Breast epithelium (tissue), 4 donors: ENCODE data around the gene PATJ. TPM values are rescaled to one million over a fixed set of nuclear protein-coding genes. Genes with fewer than 3 reads are reported as not detected.
"Not testable (repeated sequence)": the region's sequence is repeated elsewhere in the genome, so short reads cannot be mapped to it uniquely, and the experiment has no call there.

ENCODE experiments used
- DNase-seq, 2 donors: peaks; one replicate each; pipeline ENCODE4 v3.0.0-alpha.2; 2019; ENCODE audit warnings: low spot score in 2 of 2
- H3K27ac ChIP-seq, 2 donors: fragments of 200-600 bp; sonication (generic) in 1 of 2; one replicate each; pipeline ENCODE4 v1.5.1; 2016 to 2019; ENCODE audit warnings: mild to moderate bottlenecking in 1 of 2
- H3K27me3 ChIP-seq, 2 donors: fragments of 200-600 bp; sonication (generic) in 1 of 2; one replicate each; pipeline versions ENCODE4 v1.5.1 to v1.6.0; 2017 to 2019; ENCODE audit warnings: control low read depth in 1 of 2, mild to moderate bottlenecking in 1 of 2
- H3K36me3 ChIP-seq: fragments of 200-600 bp; one replicate; pipeline ENCODE4 v1.5.1; 2019
- H3K4me1 ChIP-seq, 2 donors: fragments of 200-600 bp; sonication (generic); one replicate each; pipeline ENCODE4 v1.5.1; 2016 to 2019; ENCODE audit warnings: control low read depth in 1 of 2
- H3K4me3 ChIP-seq, 3 donors: fragments of 200-600 bp; sonication (generic); 1 replicate in 2 of 3; 2 replicates in 1 of 3; pipeline ENCODE4 v1.5.1; 2016 to 2019; ENCODE audit warnings: mild to moderate bottlenecking in 3 of 3, moderate library complexity in 2 of 3
- H3K9me3 ChIP-seq, 2 donors: fragments of 200-600 bp; sonication (generic) in 1 of 2; one replicate each; pipeline ENCODE4 v1.5.1; 2016 to 2019; ENCODE audit warnings: control low read depth in 1 of 2
- CTCF ChIP-seq, 3 donors: fragments of 450-650 bp; IDR thresholded peaks; one replicate each; pipeline ENCODE4 v1.5.1; 2016 to 2017; ENCODE audit warnings: antibody characterized with exemption in 3 of 3, mild to moderate bottlenecking in 3 of 3, moderate library complexity in 3 of 3
- POLR2A ChIP-seq: fragments of 450-650 bp; IDR thresholded peaks from one replicate; pipeline ENCODE4 v1.6.1; 2016; ENCODE audit warnings: antibody characterized with exemption, mild to moderate bottlenecking, moderate library complexity
- POLR2AphosphoS5 ChIP-seq, 3 donors: sonication (generic); formaldehyde crosslinking; IDR thresholded peaks; one replicate each; pipeline ENCODE4 v1.6.1; 2017; ENCODE audit warnings: antibody characterized with exemption in 3 of 3
- intact Hi-C: fragments of 100-400 bp; cut with DNase I; formaldehyde crosslinking; loops from one replicate; pipeline ENCODE4 v1.15.1; 2023; ENCODE audit warnings: low total_unique reads
- total RNA-seq, 3 donors: library from RNA; depleted of rRNA; stranded (reverse); fragments of >200 nt; gene quantifications; one replicate each; pipeline ENCODE4 v1.1.0, GENCODE V29; 2016

Gene PATJ
- 100 to 1,000 TPM in 2 of 3 donors, 10 to 100 TPM in 1; 20.8 to 193 (median 129) TPM for total RNA-seq

GRCh38 chr1:61741711-61742619 is at the start of gene PATJ:
Gene PATJ, plus strand, starts transcription at chr1:61742480. Its CDS starts 20,413 bp downstream, at chr1:61762893.
- DNase-seq: peak; percentile 88 to 89
- Histone ChIP-seq H3K27me3 (no peaks in the 10 kb centered on the region), H3K27ac (peak within 1 kb of the TSS; percentile 99 to 100), H3K36me3 (no peaks in the 10 kb centered on the region), H3K4me3 (peak within 1 kb of the TSS; percentile 84 to 100 (median 90)), H3K9me3 (no peaks in the 10 kb centered on the region), H3K4me1 (no peaks in the 10 kb centered on the region)
- intact Hi-C loops: no loop called here
- TF ChIP-seq POLR2A (no peak), POLR2AphosphoS5 (IDR thresholded peaks at IDR 0.05) (peak in 2 of 3 donors; percentile 21 to 44)

- Histone ChIP-seq H3K27ac (no peak overlapping the region), H3K9me3 (no peaks in the 10 kb centered on the region), H3K27me3 (no peaks in the 10 kb centered on the region), H3K36me3 (no peaks in the 10 kb centered on the region), H3K4me3 (no peak overlapping the region), H3K4me1 (no peaks in the 10 kb centered on the region)
- TF ChIP-seq POLR2AphosphoS5 (IDR thresholded peaks at IDR 0.05) (no peak), POLR2A (no peak)
- no peak for DNase-seq
- intact Hi-C loops: no loop called here
Measured at GRCh38 chr1:61699911-61700851, 42.1 kb upstream of the PATJ start.

GRCh38 chr1:61708953-61709907 is 33.0 kb upstream of the PATJ start:
- H3K36me3 ChIP-seq: no peaks in the 10 kb centered on the region
- TF ChIP-seq POLR2A (no peak), POLR2AphosphoS5 (IDR thresholded peaks at IDR 0.05) (no peak), CTCF (IDR thresholded peaks at IDR 0.05) (no peak)
- H3K27ac ChIP-seq: no peak overlapping the region
- no peaks in the 10 kb centered on the region for H3K4me1 ChIP-seq
- intact Hi-C loops: no loop called here
- no peaks in the 10 kb centered on the region for H3K9me3 ChIP-seq
- DNase-seq: no peak
- H3K4me3 ChIP-seq: no peak overlapping the region
- H3K27me3 ChIP-seq: no peaks in the 10 kb centered on the region

- Histone ChIP-seq H3K4me3 (no peak overlapping the region), H3K36me3 (no peaks in the 10 kb centered on the region), H3K4me1 (no peaks in the 10 kb centered on the region), H3K27me3 (no peaks in the 10 kb centered on the region), H3K27ac (no peak overlapping the region), H3K9me3 (no peaks in the 10 kb centered on the region)
- TF ChIP-seq POLR2AphosphoS5 (IDR thresholded peaks at IDR 0.05) (no peak), CTCF (IDR thresholded peaks at IDR 0.05) (no peak), POLR2A (no peak)
- DNase-seq: no peak
- intact Hi-C loops: no loop called here
Measured at GRCh38 chr1:61709908-61710289, 32.4 kb upstream of the PATJ start.

GRCh38 chr1:61711257-61711656 is 31.0 kb upstream of the PATJ start:
- H3K4me1 ChIP-seq, DNase-seq, H3K27ac ChIP-seq, H3K4me3 ChIP-seq, H3K36me3 ChIP-seq, intact Hi-C loops, H3K9me3 ChIP-seq, H3K27me3 ChIP-seq: not testable (repeated sequence)

GRCh38 chr1:61711969-61712368 is 30.3 kb upstream of the PATJ start:
- no peaks in the 10 kb centered on the region for H3K9me3 ChIP-seq
- H3K4me3 ChIP-seq: no peak overlapping the region
- no peak for DNase-seq
- TF ChIP-seq POLR2A (no peak), CTCF (IDR thresholded peaks at IDR 0.05) (no peak), POLR2AphosphoS5 (IDR thresholded peaks at IDR 0.05) (no peak)
- no peaks in the 10 kb centered on the region for H3K4me1 ChIP-seq
- intact Hi-C loops: loop anchor here (2.0 kb wide), 1 partner anchor 109 kb away; no protein-coding TSS in a partner anchor
- H3K27me3 ChIP-seq: no peaks in the 10 kb centered on the region
- H3K36me3 ChIP-seq: no peaks in the 10 kb centered on the region
- no peak overlapping the region for H3K27ac ChIP-seq

GRCh38 chr1:61718996-61719663 is 23.1 kb upstream of the PATJ start:
- H3K27ac ChIP-seq, H3K36me3 ChIP-seq, intact Hi-C loops, H3K27me3 ChIP-seq, H3K4me1 ChIP-seq, DNase-seq, H3K9me3 ChIP-seq, H3K4me3 ChIP-seq: not testable (repeated sequence)
